ENCODE results near the gene GPR39.

The GPR39 gene

DNA sequence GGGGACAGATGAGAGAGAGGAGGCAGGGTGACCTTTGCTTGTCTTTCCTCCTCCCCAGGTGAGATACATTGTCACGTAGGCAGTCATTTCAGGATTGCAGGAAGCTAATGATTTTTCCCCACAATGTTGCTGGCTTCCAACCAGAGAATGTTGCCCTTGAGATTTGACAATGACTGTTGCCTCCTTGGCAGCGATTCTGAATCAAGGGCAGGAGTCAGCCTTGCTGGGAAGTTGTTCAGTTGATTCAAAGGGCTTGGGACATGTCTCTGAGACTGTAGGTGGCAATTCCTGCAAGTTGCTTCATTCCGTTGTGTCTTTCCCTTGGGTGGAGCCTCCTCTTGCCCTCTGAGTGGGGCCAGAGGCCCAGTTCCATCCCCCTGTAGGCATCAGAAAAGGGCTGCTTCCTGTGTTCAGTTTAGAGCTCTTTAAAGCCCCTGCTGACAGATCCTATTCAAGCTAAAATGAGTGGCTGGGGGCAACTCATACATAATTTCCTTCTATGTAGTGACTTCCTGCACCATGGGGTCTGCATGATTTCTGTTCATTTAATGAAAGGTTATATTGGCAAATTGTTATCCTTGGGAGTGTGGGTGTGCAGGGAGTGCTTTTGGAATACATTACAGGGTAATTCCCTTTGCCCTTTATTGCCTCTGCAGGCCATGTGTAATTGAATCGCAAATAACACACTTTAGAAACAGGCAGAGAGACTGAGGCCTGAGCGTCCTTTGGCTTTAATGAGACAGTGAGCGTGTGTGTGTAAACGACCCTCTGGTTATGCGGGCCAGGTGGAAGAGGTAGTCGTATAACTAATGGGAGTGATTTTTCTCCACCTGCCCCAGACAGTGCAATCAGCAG, 52.4 kb downstream of the GPR39 start:
- no peak overlapping the region for H3K4me3 ChIP-seq (ENCODE audit: low read depth, low read length)
- TF ChIP-seq CTCF (IDR thresholded peaks at IDR 0.05; ENCODE audit: control insufficient read depth, extremely low read depth, insufficient read depth), result no peak
- no peak for DNase-seq (ENCODE audit: low read depth)

GRCh38 chr2:132470746-132471145, 54.1 kb downstream of the GPR39 start:
- H3K4me3 ChIP-seq (ENCODE audit: low read depth, low read length), result no peak overlapping the region
- TF ChIP-seq CTCF (IDR thresholded peaks at IDR 0.05; ENCODE audit: control insufficient read depth, extremely low read depth, insufficient read depth), result no peak
- DNase-seq (ENCODE audit: low read depth), result no peak

- H3K4me3 ChIP-seq (ENCODE audit: low read depth, low read length), result no peak overlapping the region
- no peak for TF ChIP-seq CTCF (IDR thresholded peaks at IDR 0.05; ENCODE audit: control insufficient read depth, extremely low read depth, insufficient read depth)
- no peak for DNase-seq (ENCODE audit: low read depth)
Measured at GRCh38 chr2:132473174-132473883, 56.7 kb downstream of the GPR39 start.

DNA sequence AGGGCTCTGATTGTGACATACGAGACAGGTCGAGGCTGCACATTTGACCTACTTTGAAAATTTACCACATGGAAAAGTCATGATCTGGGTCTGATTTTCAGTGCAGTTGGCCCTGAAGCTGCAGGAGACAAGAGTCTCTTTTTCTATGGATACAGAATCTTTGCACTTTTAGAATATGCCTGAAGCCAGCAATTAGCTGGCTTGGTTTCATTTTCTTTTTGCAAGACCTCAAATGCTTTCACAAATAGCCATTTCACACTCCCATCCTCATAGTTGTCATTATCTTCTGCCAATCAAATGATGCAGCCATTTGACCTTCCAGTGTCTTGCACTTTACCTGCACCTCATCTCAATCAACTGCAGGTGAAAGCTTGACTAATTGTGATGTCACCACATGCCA, 59.0 kb downstream of the GPR39 start:
- H3K4me3 ChIP-seq (ENCODE audit: low read depth, low read length), result no peak overlapping the region
- TF ChIP-seq CTCF (IDR thresholded peaks at IDR 0.05; ENCODE audit: control insufficient read depth, extremely low read depth, insufficient read depth), result no peak
- no peak for DNase-seq (ENCODE audit: low read depth)

DNA sequence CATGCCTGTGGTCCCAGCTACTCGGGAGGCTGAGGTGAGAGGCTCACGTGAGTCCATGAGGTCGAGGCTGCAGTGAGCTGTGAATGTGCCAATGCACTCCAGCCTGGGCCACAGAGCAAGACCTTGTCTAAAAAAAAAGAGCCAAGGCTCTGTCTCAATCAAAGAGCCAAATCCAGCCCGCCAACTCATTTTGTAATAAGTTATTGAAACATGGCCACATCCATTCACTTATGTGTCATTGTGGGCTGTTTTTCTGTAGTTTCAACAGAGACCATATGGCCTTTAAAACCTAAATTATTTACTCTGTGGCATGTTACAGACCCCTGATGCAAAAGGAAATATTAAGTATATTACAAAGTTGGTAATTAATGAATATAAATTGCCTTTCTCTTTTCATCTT, 60.8 kb downstream of the GPR39 start:
- no peak for TF ChIP-seq CTCF (IDR thresholded peaks at IDR 0.05; ENCODE audit: control insufficient read depth, extremely low read depth, insufficient read depth)
- DNase-seq (ENCODE audit: low read depth), result no peak
- no peak overlapping the region for H3K4me3 ChIP-seq (ENCODE audit: low read depth, low read length)

GRCh38 chr2:132477962-132478361, 61.4 kb downstream of the GPR39 start:
- H3K4me3 ChIP-seq (ENCODE audit: low read depth, low read length), result no peak overlapping the region
- no peak for DNase-seq (ENCODE audit: low read depth)
- no peak for TF ChIP-seq CTCF (IDR thresholded peaks at IDR 0.05; ENCODE audit: control insufficient read depth, extremely low read depth, insufficient read depth)
